Activated CD4-positive, alpha-beta T cell treated with anti-CD3 and anti-CD28 coated beads for 24 hours (primary cell): Measurements from ENCODE around the gene MAP2K1.
"Not testable (repeated sequence)": the region's sequence is repeated elsewhere in the genome, so short reads cannot be mapped to it uniquely, and the experiment has no call there.

Experiments
- DNase-seq, 2 donors: peaks; one replicate each; pipeline ENCODE4 v3.0.0-alpha.2; 2020; ENCODE audit warnings: low read depth in 2 of 2

The MAP2K1 gene

GRCh38 chr15:66424963-66425612, 38.4 kb downstream of the MAP2K1 start:
- DNase-seq = no peak

DNA sequence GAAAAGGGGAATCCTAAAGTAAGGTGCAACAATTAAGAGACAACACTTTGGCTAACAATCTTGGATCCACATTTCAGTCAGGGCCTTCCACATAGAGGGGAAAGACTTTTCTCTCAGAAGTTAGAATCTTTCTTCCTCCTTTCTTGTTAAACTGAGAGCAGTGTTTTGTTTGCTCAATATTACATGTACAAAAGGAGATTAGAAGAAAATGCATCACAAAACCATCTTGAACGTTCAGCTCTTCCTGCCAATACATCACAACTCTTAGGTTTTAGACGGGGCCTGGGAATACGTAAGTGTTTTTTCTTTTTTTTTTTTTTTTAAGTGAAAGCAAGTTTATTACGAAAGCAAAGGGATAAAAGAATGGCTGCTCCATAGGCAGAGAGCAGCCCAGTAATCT, 39.1 kb downstream of the MAP2K1 start:
- DNase-seq = no peak

DNA sequence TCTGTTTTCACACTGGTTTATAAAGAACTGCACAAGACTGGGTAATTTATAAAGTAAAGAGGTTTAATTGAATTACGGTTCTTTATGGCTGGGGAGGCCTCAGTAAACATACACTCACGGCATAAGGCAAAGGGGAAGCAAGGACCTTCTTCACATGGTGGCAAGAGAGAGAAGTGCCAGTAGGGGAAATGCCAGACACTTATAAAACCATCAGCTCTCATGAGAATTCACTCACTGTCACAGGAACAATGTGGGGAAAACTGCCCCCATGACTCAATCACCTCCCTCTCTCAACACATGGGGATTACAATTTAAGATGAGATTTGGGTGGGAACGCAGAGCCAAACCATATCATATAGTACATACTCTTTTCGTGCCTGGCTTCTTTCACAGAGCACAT, 42.4 kb downstream of the MAP2K1 start:
- DNase-seq = no peak

GRCh38 chr15:66429546-66429945, 42.8 kb downstream of the MAP2K1 start:
- no peak for DNase-seq

GRCh38 chr15:66430627-66431255, 44.0 kb downstream of the MAP2K1 start:
- no peak for DNase-seq

DNA sequence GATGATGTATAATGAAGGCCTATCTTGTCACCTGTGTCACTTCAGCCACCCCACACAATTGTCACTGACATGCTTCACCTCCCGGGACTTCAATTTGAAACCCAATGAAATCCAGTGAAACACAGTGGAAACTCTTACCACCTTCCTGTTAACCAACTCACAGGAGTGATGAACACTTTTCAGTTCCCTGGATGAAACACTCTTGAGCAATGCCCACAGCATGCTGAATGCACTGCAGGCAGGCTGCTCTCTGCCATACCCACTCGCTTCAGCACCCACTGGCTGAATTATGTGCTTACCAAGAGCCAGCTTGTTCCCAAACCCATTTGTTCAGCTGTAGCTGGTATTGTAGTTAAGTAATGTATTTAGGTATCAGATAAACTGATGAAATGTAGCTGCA, 47.0 kb downstream of the MAP2K1 start:
- DNase-seq = no peak

DNA sequence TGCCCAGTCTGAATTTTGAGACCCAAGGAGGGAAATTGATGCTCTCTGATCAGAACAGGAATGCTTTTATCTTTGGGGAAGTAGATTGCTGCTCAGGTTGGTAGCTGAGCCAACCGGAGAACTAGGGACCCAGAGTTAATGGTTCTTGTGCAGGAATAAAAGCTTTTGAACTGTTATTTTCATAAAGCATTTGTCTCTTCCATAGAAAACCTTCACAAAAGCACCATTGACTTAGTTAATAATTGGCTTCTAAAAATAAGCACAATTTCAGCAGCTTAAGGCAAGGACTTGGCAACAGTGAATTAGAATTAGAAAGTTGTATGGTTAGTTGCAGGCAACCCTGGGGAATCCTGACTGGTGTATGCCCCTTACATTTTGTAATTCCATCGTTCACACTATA, 53.8 kb downstream of the MAP2K1 start:
- DNase-seq = no peak

DNA sequence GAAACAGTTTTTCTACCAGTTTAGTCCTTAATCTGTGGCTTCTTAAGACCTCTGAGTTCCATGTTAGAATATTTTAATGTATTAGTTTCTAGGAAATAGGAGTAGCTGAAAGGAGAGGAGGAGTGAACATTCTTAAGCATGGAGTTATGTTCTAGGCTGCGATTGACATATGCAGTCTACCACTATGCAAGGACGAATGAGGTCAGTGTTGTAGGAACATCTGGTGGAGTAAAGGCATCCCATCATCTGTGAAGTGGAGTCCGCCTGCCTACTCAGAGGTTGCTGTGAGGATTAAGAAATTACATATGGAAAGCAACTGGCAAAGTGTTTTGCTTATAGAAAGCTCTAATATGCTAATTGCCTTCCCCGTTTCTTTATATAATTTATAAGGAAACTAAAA, 65.7 kb downstream of the MAP2K1 start:
- DNase-seq = no peak

DNA sequence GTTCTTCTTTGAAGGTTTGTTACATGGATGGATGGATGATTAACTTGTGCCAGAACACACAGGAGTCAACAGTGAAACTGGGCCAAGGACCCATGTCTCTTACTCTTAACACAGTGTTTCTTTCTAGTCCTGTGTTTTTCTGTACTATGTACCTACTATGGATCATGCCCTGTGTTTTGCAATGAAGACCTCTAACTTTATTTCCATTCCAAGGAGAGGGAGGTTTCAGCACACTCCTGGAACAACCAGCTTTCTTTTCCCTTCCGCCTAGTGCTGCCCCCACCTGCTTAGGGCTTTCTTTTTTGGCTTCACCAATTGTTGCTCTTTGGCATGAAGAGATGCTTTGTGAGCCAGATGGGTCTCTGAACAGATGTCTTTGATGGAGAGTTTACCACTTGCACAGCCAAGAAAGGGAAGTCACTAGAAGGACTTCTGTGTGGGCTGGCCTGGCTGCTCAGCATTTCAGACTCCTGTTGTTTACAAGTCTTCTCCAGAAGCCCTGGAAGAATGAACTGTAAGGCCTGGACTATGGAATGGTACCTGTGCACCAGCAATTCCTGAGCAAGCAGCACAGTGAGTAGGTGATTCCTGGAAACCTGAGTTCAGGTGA, 66.4 kb downstream of the MAP2K1 start:
- no peak for DNase-seq

DNA sequence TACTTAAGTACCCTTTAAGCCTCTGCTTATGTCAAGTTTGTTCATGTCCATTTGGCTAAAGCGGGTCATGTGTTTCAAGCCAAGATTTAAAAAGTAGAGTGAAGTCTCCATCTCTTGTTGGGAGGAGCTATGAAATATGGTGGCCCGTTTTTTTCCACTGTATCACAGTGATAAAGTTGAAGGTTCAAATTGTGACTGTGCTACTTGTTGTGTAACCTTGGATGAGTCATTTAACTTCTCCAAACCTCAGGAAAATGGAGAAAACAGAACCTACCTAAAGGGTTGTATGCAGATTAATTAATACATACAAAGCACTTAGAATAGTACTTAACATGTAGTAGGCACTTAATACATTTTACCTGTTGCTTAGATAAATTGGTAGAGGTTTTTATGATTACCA, 67.4 kb downstream of the MAP2K1 start:
- no peak for DNase-seq

GRCh38 chr15:66456211-66456610, 69.5 kb downstream of the MAP2K1 start:
- no peak for DNase-seq

DNA sequence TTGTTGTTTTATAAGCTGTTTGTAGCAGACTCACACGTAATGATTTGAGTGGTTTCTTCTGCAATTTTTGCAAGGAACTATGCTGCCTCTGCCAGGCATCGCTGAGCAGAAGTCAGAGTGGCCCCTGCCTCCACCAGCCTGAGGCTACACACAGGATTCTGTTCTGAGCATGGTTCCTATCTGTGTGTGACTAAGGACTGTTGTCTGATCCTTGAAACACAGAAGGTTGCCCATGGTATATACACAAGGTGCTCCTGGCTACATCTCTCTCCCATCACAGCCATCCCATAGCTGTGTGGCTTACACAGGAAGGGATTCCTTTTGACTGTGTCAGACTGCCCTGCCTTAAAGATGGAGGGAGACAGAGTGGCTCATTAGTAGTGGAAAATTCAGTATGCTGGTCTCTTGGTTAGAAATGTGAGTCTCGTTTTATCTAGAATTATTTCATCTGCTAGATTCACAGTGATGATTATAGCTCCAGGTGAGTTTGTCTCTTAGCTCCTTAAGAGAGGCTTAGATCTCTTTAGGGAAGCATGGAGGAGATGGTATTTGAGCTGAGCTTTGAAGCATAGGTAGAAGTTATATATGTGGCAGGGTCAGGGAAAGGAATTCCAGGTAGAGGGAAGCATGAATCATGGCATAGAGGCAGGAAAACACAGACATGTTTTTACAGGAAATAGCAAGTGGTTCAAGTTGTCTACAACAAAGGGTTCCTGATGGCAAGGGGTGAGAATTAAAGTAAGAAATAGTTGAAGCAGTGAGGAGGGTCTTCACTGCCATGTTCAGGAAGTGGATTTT, 73.3 kb downstream of the MAP2K1 start:
- DNase-seq = no peak

DNA sequence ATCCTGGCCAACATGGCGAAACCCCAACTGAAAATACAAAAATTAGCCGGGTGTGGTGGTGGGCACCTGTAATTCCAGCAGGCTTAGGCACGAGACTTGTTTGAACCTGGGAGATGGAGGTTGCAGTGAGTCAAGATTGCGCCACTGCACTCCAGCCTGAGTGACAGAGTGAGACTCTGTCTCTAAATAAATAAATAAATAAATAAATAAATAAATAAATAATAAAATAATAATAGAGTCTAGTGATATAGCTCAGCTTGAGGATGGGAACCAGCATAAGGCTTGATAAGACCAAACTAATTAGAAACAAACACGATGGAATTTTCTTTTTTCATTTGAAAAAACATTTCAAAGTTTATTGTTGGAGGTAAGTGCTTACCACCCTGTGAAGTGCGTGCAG, 74.6 kb downstream of the MAP2K1 start:
- not testable (repeated sequence) for DNase-seq

DNA sequence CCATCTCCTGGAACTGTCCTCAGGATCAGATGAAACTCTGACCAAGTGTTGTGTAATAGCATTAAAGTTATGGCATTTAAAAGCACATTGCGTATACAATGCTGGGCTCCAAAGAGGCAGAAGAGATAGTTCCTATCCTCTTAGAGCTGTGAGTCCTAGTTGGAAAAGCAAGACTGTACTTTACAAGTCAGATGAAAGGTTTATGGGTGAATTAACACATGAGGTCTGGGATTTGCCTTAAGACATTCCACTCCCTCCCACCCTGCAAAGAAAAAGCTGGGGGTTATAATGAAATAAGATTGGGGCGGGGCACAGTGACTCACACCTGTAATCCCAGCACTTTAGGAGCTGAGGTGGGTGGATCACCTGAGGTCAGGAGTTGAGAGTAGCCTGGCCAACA, 75.2 kb downstream of the MAP2K1 start:
- no peak for DNase-seq

DNA sequence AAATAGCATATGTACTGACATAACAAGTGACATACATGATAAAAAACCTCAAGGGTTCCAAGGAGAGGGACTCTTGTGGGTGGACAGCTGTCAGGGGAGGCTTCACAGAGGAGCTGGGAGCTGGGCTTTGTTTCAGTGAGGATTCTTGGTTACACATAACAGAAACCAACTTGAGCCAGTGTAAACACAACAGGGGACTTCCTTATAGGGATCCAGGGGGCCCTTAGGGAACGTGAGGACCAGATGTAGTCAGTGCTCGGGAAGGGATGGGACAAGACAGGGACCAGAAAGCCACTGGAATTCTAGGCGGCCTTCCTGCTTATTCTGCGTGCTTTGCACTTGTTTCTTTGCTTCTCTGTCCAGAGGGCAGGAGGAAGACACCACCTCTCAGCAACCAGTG, 75.9 kb downstream of the MAP2K1 start:
- no peak for DNase-seq

DNA sequence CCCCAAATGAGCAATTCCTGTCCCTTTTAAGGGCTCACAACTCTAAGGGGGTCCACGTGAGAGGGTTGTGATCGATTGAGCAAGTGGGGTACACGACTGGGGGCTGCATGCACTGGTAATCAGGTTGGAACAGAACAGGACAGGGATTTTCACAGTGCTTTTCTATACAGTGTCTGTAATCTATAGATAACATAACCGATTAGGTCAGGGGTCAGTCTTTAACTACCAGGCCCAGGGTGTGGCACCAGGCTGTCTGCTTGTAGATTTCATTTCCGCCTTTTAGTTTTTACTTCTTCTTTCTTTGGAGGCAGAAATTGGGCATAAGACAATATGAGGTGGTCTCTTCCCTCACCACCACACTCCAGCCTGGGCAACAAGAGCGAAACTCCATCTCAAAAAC, 78.6 kb downstream of the MAP2K1 start:
- DNase-seq = not testable (repeated sequence)

- not testable (repeated sequence) for DNase-seq
Measured at GRCh38 chr15:66467162-66468040, 80.7 kb downstream of the MAP2K1 start.

- not testable (repeated sequence) for DNase-seq
Measured at GRCh38 chr15:66470825-66471224, 84.1 kb downstream of the MAP2K1 start.

- no peak for DNase-seq
Measured at GRCh38 chr15:66472176-66472999, 85.7 kb downstream of the MAP2K1 start.

DNA sequence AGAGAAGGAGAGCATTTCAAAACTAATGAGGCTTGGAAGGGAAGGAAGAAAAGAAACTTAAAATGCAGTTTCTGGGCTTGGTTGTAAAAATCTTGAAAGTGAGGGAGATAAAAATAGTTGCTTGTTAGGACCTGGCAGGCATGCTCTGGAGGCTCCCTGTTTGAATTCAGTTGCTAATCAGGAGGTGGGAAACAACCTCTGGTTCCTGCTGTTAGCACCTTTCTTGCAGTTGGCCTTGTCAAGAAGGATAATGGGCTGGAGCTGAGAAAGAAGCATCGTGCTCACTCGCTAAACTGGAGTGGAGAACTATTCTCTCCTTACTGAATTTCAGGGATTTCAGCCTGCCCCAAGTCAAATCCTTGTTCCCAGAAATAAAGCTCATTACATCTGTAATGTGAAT, 87.4 kb downstream of the MAP2K1 start:
- DNase-seq = no peak

DNA sequence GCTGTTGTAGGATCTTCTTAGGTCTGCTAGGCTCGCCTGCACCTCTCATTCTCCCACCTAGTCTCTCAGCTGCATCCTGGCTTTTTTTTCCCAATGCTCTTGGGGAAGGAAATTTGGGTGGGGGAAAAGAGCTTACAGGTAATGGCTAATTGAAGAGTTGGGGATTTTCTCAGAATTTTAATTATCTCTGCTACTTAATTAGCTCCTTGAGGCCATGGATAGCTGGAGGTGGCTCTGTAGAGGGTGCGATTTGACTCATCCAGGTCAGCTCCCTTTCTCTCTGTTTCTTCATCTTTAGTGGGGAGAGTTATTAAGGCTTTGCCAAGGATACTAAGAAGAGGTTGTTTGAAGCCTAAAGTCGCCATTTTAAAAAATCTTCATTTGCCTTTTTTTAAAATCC, 88.3 kb downstream of the MAP2K1 start:
- no peak for DNase-seq
